GM18507 (cell line): Measurements from ENCODE around the gene WNT1.

ENCODE experiments used
- DNase-seq: peaks from one replicate; pipeline ENCODE4 v3.0.0; 2011; ENCODE audit warnings: low read depth; ENCODE audit not compliant: insufficient read length; ENCODE audit errors: extremely low spot score
- FAIRE-seq: peaks from 2 replicates; lab custom pipeline; 2011; peaks lifted over from hg19 to GRCh38; lab: Jason Lieb, UNC

The WNT1 gene

DNA sequence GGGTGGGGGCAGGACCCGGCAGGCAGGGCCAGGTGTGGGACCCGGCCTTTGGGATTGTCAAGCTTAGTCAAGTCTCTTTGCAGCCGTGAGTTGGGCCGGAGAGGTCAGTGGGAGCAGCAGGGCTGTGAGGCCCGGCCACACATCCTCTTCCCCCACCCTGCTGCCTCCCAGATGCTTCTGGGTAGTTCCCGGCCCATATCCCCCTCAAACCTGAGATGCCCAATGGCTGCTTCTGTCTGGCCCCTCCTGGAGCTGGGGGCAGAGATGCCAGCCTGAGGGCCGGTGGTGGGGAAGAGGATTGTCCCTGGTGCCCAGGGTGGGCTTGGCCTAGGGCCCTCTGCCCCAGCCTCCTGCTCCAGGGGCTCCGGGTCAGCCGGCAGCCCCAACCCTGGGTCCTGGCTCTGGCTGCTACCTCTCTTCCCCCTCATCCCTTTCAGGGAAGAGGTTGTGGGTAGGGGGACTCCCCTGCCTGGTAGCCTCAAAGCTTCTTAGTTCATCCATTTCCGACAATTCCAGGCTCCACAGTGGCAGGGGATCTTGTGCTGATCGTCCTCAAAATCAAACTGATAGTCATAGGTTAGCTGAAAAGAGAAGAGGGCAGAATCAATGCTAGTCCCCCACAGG lies 43.3 kb downstream of the WNT1 start:
- DNase-seq (no peak), FAIRE-seq (no peak)

- DNase-seq: no peak
- no peak for FAIRE-seq
Observed at GRCh38 chr12:49022558-49023178, 44.5 kb downstream of the WNT1 start.

DNA sequence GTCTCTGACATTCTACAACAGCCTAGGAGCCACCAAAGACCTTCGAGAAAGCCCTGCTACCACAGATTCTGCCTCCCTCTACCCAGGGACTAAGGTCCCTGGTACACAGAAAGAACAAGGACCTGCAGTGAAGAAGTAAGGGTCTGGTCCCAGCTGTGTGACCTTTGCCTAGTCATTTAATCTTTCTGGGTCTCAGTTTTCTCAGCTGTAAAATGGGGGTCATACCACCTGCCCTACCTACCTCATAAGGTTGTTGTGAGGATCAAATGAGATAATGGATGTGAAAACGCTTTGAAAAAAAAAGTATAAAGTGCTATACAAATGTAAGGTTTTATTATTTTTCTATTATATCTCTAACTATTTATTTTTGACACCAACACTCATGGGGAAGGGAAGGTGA lies 45.7 kb downstream of the WNT1 start:
- no peak for FAIRE-seq
- DNase-seq: no peak

DNA sequence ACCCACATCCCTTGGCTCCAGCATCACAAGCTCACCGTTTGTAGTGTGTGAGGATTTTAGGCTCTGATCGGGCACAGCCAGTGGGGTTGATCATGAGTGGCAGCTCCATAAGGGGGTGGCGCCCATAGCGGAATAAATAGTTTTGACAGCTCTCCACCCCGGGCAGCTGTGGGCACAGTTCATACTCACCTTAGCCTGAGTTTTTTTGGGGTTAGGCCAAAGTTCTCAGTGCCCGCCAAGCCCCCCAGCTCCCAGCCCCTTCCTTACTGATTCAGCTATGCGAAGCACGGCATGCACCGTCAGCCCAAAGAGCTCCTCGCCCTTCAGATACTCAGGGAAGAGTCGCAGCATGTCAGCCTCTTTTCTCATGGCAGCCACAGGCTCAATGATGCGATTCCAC lies 46.4 kb downstream of the WNT1 start:
- FAIRE-seq (no peak), DNase-seq (no peak)

- DNase-seq (no peak), FAIRE-seq (no peak)
Observed at GRCh38 chr12:49025463-49025862, 47.3 kb downstream of the WNT1 start.

DNA sequence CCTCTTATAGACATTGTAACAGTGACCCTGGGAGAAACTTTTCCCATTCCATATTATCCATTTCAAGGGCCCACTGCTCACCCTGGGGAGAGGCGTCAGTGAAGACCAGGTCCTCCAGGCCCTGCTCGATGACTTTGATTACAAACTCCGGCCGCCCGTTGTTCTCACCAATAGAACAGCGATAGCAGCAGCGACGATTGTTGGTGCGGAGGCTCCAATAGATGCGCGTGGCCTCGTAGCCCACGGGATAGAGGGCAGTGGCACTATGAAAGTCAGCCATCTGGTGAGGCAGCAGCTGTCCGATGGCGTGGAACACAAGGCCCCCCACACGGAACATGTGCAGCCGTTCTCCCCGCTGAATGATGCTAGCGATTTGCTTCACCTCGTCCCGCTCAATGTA lies 48.0 kb downstream of the WNT1 start:
- FAIRE-seq: no peak
- no peak for DNase-seq

DNA sequence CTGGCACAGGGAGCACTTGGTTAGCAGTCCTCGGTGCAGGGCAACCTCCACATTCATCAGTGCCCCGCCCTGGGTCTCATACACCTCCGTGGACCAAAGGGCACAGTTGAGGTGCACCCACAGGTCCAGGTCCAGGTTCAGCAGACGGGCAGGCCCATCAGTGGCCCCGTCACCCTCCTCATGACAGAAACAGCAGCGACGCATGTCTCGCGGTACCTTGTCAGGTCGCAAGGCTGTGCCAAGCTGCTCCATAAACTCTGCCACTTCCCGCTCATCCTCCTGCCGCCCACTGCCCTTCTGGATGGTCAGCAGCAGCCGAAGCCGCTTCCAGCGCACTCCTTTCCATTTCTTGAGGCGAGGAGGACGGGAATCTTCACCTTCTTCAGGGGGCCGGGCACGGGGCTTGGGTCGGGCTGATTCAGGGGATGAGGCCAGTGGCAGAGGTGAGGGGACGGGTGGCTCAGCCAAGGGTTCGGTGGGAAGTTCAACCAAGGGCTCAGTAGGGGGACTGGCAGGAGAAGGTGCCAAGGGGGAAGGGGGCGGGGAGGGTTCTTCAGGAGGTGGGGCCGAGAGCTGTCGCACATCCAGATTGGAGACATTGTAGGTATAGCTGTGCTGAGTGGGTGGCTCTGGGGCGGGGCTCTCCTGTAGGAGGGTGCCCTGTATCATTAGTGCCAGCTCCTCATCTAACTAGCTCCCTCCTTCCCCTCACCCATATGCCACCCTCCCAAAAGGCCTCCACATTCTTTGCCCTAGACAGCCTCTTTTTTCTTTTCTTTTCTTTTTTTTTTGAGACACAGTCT lies 48.8 kb downstream of the WNT1 start:
- no peak for FAIRE-seq
- no peak for DNase-seq

- no peak for DNase-seq
- FAIRE-seq: no peak
Observed at GRCh38 chr12:49027846-49028555, 49.9 kb downstream of the WNT1 start.

GRCh38 chr12:49028666-49029275 lies 50.6 kb downstream of the WNT1 start:
- no peak for FAIRE-seq

GRCh38 chr12:49030119-49030518 lies 52.0 kb downstream of the WNT1 start:
- no peak for FAIRE-seq

More at GRCh38 chr12:49028666-49029275, 50.6 kb downstream of the WNT1 start:
- DNase-seq: no peak

DNA sequence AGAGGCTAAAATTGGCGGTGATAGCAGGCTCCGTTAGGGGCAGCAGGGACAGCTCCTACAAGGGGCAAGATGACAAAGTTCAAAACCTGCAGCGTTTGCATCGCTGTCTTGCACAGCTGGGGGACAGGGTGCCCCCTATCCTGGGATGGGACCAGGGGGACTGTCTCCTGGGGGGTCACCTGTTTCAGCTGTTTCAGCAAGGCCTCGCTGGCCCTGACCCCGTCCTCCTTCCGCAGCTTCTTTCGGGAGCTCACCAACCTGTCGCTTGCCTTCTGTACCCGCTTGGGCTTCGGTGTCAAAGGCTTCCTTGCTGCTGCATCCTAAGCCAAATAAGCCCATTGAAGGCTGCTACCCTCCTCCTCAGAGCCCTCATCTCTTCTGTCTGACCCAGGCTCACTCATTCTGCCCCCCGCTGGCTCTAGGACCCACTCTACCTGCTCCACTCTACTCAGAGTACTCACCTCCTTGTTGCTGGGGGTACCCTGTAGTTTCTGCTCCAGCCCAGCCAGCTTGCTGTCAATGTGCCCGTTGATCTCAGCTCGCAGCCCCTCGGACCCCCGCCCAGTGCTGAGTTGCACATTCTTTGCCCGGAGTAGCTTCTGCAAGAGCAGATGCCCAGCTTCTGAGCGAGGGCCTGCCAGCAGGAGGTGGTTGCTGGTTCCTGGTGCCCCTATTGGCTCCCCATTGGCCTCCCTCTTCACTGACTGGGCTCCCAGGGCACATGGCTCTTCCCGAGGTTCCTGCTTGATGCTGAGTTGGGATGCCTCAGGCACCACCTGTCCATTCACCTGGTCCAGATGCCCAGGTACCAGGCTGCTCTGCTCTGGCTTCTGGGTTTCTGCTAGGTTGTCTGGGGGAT lies 52.8 kb downstream of the WNT1 start:
- DNase-seq (no peak), FAIRE-seq (no peak)

More at GRCh38 chr12:49030119-49030518, 52.0 kb downstream of the WNT1 start:
- no peak for DNase-seq

DNA sequence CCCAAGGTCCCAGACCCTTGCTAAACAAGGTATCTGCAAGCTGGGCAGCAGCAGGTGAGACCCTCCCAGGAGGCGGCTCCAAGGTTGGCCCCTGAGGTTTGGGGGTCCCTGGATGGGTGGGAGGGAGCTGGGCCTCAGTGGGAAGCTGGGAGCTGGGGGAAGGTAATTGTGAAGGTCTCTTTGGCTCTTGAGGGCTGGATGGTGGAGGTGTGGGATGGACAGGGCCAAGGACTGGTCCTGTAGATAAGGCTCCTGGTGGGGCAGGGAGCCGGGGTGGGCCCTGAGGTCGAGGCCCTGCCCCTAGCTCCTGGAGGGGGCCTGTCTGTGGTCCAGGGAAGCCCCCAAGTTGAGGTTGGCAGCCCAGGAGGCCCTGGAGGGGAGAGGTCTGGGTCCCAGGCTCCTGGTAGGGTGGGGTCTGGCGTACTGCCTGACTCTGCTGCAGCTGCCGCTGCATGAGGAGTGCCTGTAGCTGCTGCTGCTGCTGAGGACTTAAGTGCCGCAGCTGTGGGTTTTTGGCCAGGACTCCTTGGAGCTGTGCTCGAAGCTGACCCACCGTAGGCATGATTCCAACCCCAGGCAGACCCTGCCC lies 53.5 kb downstream of the WNT1 start:
- DNase-seq (no peak), FAIRE-seq (no peak)
